ENCODE data around the gene SMIM30.

SMIM30 gene

GRCh38 chr7:113100121-113100603 lies 18.2 kb downstream of the SMIM30 start:
- Histone ChIP-seq H3K4me1 (ENCODE audit: insufficient read depth, insufficient read length) (no peaks in the 10 kb centered on the region), H3K4me3 (ENCODE audit: insufficient read length, low read depth) (no peak overlapping the region), H3K36me3 (ENCODE audit: insufficient read depth, insufficient read length, low read length) (no peaks in the 10 kb centered on the region), H3K9ac (ENCODE audit: insufficient read length, low read depth) (no peak overlapping the region), H3K27me3 (ENCODE audit: insufficient read depth, insufficient read length) (no peaks in the 10 kb centered on the region), H3K9me3 (ENCODE audit: insufficient read depth, low read length) (no peaks in the 10 kb centered on the region)
- DNase-seq (ENCODE audit: low read depth, low spot score) = no peak
- no peak for TF ChIP-seq YY1 (IDR thresholded peaks at IDR 0.05; ENCODE audit: insufficient read depth, insufficient read length)

DNA sequence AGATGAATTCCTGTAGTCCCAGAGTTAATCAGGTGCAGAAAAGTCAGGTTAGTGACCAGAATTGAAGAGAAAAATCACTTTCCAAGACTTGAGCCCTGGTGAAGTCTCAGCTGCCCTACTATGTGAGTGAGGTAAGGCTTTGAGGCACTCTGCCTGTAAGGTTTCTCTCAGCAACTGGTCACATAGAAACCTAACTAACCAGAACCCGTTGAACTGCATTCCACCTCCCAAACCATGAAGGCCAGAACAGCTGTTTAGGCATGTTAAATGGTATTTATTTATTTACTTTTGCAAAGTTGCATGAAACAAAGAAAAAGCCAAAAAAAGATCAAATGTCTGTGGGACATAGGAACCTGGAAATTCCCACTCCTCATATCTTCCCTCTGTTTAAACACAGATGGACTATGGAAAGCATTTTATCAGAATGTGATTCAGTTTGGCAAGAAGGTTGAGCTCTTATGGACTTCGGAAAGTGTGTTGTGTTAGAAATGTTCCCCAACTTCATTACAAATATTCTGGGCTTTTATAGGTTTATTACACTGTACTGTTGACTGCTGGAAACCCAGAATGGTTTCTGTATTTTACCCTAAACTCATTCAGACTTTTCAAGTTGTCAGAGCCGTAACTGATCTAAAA lies 19.0 kb downstream of the SMIM30 start:
- no peak for DNase-seq (ENCODE audit: low read depth, low spot score)
- TF ChIP-seq SUZ12 (IDR thresholded peaks at IDR 0.05; ENCODE audit: extremely low read depth, insufficient read depth, insufficient read length) (no peak), ZNF274 (IDR thresholded peaks at IDR 0.05; ENCODE audit: low read depth, low read length) (no peak), YY1 (IDR thresholded peaks at IDR 0.05; ENCODE audit: insufficient read depth, insufficient read length) (no peak)
- no peak overlapping the region for H3K9ac ChIP-seq (ENCODE audit: insufficient read length, low read depth)

DNA sequence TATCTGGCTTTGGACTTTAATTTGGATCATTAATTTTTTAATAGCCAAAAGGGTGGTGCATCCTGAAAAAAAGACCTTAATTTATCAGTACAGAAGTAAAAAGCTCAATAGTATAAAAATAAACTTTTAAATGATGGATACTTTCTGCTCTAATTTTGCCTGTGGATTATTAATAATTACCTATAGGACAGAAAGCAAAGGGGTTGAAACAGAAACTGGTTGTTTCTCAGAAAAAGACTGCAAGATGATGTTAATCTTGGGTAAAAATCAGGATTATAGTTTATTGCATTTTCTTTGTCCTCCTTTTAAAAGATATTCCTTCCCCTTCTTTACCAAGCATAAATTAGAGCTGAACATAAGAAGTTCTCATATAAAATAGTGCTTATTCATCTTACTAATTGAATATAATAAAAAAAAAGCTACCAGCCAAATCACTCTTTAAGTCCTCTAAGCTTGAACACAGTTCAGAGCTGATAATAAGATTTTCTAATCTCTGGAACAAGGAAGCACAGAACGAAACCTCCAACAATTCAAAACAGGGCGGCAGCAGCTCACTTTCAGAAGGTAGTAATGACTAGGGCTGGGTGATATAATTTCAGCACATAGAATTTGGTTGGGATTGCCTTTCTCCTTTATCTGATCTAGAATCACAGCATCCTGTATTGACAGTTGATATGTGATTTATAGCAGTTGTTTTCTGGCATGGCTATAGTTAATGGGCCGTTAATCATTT lies 23.7 kb downstream of the SMIM30 start:
- no peak for DNase-seq (ENCODE audit: low read depth, low spot score)
- TF ChIP-seq YY1 (IDR thresholded peaks at IDR 0.05; ENCODE audit: insufficient read depth, insufficient read length) (no peak), ZNF274 (IDR thresholded peaks at IDR 0.05; ENCODE audit: low read depth, low read length) (no peak), SUZ12 (IDR thresholded peaks at IDR 0.05; ENCODE audit: extremely low read depth, insufficient read depth, insufficient read length) (no peak)
- Histone ChIP-seq H3K27me3 (ENCODE audit: insufficient read depth, insufficient read length) (no peaks in the 10 kb centered on the region), H3K36me3 (ENCODE audit: insufficient read depth, insufficient read length, low read length) (no peaks in the 10 kb centered on the region), H3K4me3 (ENCODE audit: insufficient read length, low read depth) (no peak overlapping the region), H3K9ac (ENCODE audit: insufficient read length, low read depth) (no peak overlapping the region), H3K9me3 (ENCODE audit: insufficient read depth, low read length) (no peaks in the 10 kb centered on the region), H3K4me1 (ENCODE audit: insufficient read depth, insufficient read length) (no peaks in the 10 kb centered on the region)

More for the DNA sequence above, 19.0 kb downstream of the SMIM30 start:
- Histone ChIP-seq H3K9me3 (ENCODE audit: insufficient read depth, low read length) (no peaks in the 10 kb centered on the region), H3K36me3 (ENCODE audit: insufficient read depth, insufficient read length, low read length) (no peaks in the 10 kb centered on the region), H3K27me3 (ENCODE audit: insufficient read depth, insufficient read length) (no peaks in the 10 kb centered on the region), H3K4me3 (ENCODE audit: insufficient read length, low read depth) (no peak overlapping the region), H3K4me1 (ENCODE audit: insufficient read depth, insufficient read length) (no peaks in the 10 kb centered on the region)

DNA sequence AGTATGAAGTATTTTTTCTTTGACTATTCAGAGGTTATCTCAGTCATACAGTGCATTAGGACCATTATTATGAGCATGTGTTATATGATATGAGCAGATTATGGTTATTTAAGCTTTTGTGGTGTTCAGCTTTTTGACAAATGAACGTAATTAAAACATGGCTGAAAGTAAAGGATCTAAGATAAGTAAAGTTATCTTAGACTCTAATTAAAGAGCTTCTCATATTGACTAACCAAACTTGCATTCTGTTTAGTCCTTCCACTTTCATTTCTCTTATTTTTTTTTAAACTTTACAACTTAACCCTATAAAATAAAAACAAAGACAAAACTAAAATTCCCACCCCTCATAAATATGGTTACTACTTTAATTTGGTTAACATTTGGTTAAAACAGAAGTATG lies 24.8 kb downstream of the SMIM30 start:
- TF ChIP-seq ZNF274 (IDR thresholded peaks at IDR 0.05; ENCODE audit: low read depth, low read length) (no peak), SUZ12 (IDR thresholded peaks at IDR 0.05; ENCODE audit: extremely low read depth, insufficient read depth, insufficient read length) (no peak), YY1 (IDR thresholded peaks at IDR 0.05; ENCODE audit: insufficient read depth, insufficient read length) (no peak)
- H3K9ac ChIP-seq (ENCODE audit: insufficient read length, low read depth) = no peak overlapping the region
- no peak for DNase-seq (ENCODE audit: low read depth, low spot score)
- no peaks in the 10 kb centered on the region for H3K9me3 ChIP-seq (ENCODE audit: insufficient read depth, low read length)
- H3K27me3 ChIP-seq (ENCODE audit: insufficient read depth, insufficient read length) = no peaks in the 10 kb centered on the region
- no peaks in the 10 kb centered on the region for H3K4me1 ChIP-seq (ENCODE audit: insufficient read depth, insufficient read length)
- no peak overlapping the region for H3K4me3 ChIP-seq (ENCODE audit: insufficient read length, low read depth)
- H3K36me3 ChIP-seq (ENCODE audit: insufficient read depth, insufficient read length, low read length) = no peaks in the 10 kb centered on the region

GRCh38 chr7:113092762-113093161 lies 25.6 kb downstream of the SMIM30 start:
- H3K9ac ChIP-seq (ENCODE audit: insufficient read length, low read depth) = no peak overlapping the region
- DNase-seq (ENCODE audit: low read depth, low spot score) = no peak

GRCh38 chr7:113087071-113087998 lies 31.0 kb downstream of the SMIM30 start:
- Histone ChIP-seq H3K9ac (ENCODE audit: insufficient read length, low read depth) (no peak overlapping the region), H3K27me3 (ENCODE audit: insufficient read depth, insufficient read length) (no peaks in the 10 kb centered on the region), H3K9me3 (ENCODE audit: insufficient read depth, low read length) (no peaks in the 10 kb centered on the region), H3K36me3 (ENCODE audit: insufficient read depth, insufficient read length, low read length) (no peaks in the 10 kb centered on the region), H3K4me1 (ENCODE audit: insufficient read depth, insufficient read length) (peaks cover 2% of the 10 kb centered on the region), H3K4me3 (ENCODE audit: insufficient read length, low read depth) (no peak overlapping the region)
- TF ChIP-seq SUZ12 (IDR thresholded peaks at IDR 0.05; ENCODE audit: extremely low read depth, insufficient read depth, insufficient read length) (no peak), ZNF274 (IDR thresholded peaks at IDR 0.05; ENCODE audit: low read depth, low read length) (no peak), YY1 (IDR thresholded peaks at IDR 0.05; ENCODE audit: insufficient read depth, insufficient read length) (no peak)
- no peak for DNase-seq (ENCODE audit: low read depth, low spot score)

More at GRCh38 chr7:113092762-113093161, 25.6 kb downstream of the SMIM30 start:
- H3K4me3 ChIP-seq (ENCODE audit: insufficient read length, low read depth) = no peak overlapping the region
- H3K9me3 ChIP-seq (ENCODE audit: insufficient read depth, low read length) = no peaks in the 10 kb centered on the region
- H3K36me3 ChIP-seq (ENCODE audit: insufficient read depth, insufficient read length, low read length) = no peaks in the 10 kb centered on the region
- no peak for TF ChIP-seq SUZ12 (IDR thresholded peaks at IDR 0.05; ENCODE audit: extremely low read depth, insufficient read depth, insufficient read length)
- no peak for TF ChIP-seq YY1 (IDR thresholded peaks at IDR 0.05; ENCODE audit: insufficient read depth, insufficient read length)
- no peak for TF ChIP-seq ZNF274 (IDR thresholded peaks at IDR 0.05; ENCODE audit: low read depth, low read length)
- H3K27me3 ChIP-seq (ENCODE audit: insufficient read depth, insufficient read length) = no peaks in the 10 kb centered on the region
- no peaks in the 10 kb centered on the region for H3K4me1 ChIP-seq (ENCODE audit: insufficient read depth, insufficient read length)
